WI38 (cell line): ENCODE results near the gene GTF2F2.

ENCODE experiments used
- H3K4me3 ChIP-seq: 2 replicates; pipeline ENCODE4 v1.5.1; 2011; ENCODE audit warnings: low read depth, mild to moderate bottlenecking, control low read depth, low read length
- CTCF ChIP-seq: IDR thresholded peaks from 2 replicates; pipeline ENCODE4 v1.5.1; 2012; ENCODE audit warnings: low read depth, mild to moderate bottlenecking, control low read depth, low read length

Gene GTF2F2

GRCh38 chr13:45254396-45254795, 134.1 kb downstream of the GTF2F2 start:
- H3K4me3 ChIP-seq: no peak overlapping the region
- TF ChIP-seq CTCF: no peak

GRCh38 chr13:45255247-45255987, 135.1 kb downstream of the GTF2F2 start:
- no peak overlapping the region for H3K4me3 ChIP-seq
- no peak for TF ChIP-seq CTCF

GRCh38 chr13:45256254-45256653, 135.9 kb downstream of the GTF2F2 start:
- H3K4me3 ChIP-seq: no peak overlapping the region
- TF ChIP-seq CTCF: no peak

GRCh38 chr13:45257638-45258333, 137.5 kb downstream of the GTF2F2 start:
- no peak for TF ChIP-seq CTCF

GRCh38 chr13:45258334-45258675, 138.0 kb downstream of the GTF2F2 start:
- TF ChIP-seq CTCF: no peak

More at GRCh38 chr13:45257638-45258333, 137.5 kb downstream of the GTF2F2 start:
- H3K4me3 ChIP-seq: no peak overlapping the region

GRCh38 chr13:45267215-45267614, 146.9 kb downstream of the GTF2F2 start:
- TF ChIP-seq CTCF: no peak
- H3K4me3 ChIP-seq: no peak overlapping the region

More at GRCh38 chr13:45258334-45258675, 138.0 kb downstream of the GTF2F2 start:
- H3K4me3 ChIP-seq: no peak overlapping the region

GRCh38 chr13:45269204-45269603, 148.9 kb downstream of the GTF2F2 start:
- no peak for TF ChIP-seq CTCF

More at GRCh38 chr13:45269204-45269603, 148.9 kb downstream of the GTF2F2 start:
- H3K4me3 ChIP-seq: no peak overlapping the region
